ENCODE measurements around the gene SMG9.

Gene SMG9

GRCh38 chr19:43784981-43785808, 30.4 kb upstream of the SMG9 start:
- H3K4me3 ChIP-seq (ENCODE audit: low read depth, low read length), result no peak overlapping the region
- TF ChIP-seq, protein P1, sequence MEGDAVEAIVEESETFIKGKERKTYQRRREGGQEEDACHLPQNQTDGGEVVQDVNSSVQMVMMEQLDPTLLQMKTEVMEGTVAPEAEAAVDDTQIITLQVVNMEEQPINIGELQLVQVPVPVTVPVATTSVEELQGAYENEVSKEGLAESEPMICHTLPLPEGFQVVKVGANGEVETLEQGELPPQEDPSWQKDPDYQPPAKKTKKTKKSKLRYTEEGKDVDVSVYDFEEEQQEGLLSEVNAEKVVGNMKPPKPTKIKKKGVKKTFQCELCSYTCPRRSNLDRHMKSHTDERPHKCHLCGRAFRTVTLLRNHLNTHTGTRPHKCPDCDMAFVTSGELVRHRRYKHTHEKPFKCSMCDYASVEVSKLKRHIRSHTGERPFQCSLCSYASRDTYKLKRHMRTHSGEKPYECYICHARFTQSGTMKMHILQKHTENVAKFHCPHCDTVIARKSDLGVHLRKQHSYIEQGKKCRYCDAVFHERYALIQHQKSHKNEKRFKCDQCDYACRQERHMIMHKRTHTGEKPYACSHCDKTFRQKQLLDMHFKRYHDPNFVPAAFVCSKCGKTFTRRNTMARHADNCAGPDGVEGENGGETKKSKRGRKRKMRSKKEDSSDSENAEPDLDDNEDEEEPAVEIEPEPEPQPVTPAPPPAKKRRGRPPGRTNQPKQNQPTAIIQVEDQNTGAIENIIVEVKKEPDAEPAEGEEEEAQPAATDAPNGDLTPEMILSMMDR (IDR thresholded peaks at IDR 0.05; ENCODE audit: low read depth, low read length, missing control alignments), result peak; percentile 100
- in situ Hi-C loops (cut with HindIII; ENCODE audit: low sequenced_read_pairs), result loop anchor here (5.0 kb wide), 1 partner anchor 43 kb away; no protein-coding TSS in a partner anchor
- no peak for DNase-seq (ENCODE audit: low read depth)

GRCh38 chr19:43784241-43784980, 29.6 kb upstream of the SMG9 start:
- peak; percentile 56 for DNase-seq (ENCODE audit: low read depth)
- TF ChIP-seq, protein P1 (IDR thresholded peaks at IDR 0.05; ENCODE audit: low read depth, low read length, missing control alignments), result no peak
- H3K4me3 ChIP-seq (ENCODE audit: low read depth, low read length), result no peak overlapping the region
- in situ Hi-C loops (cut with HindIII; ENCODE audit: low sequenced_read_pairs), result no loop called here

- no peak overlapping the region for H3K4me3 ChIP-seq (ENCODE audit: low read depth, low read length)
- in situ Hi-C loops (cut with HindIII; ENCODE audit: low sequenced_read_pairs), result no loop called here
- TF ChIP-seq, protein P1 (IDR thresholded peaks at IDR 0.05; ENCODE audit: low read depth, low read length, missing control alignments), result no peak
- DNase-seq (ENCODE audit: low read depth), result no peak
Measured at GRCh38 chr19:43783636-43784035, 28.9 kb upstream of the SMG9 start.

GRCh38 chr19:43782689-43783231, 28.0 kb upstream of the SMG9 start:
- H3K4me3 ChIP-seq (ENCODE audit: low read depth, low read length), result no peak overlapping the region
- TF ChIP-seq, protein P1 (IDR thresholded peaks at IDR 0.05; ENCODE audit: low read depth, low read length, missing control alignments), result no peak
- no peak for DNase-seq (ENCODE audit: low read depth)
- in situ Hi-C loops (cut with HindIII; ENCODE audit: low sequenced_read_pairs), result no loop called here

DNA sequence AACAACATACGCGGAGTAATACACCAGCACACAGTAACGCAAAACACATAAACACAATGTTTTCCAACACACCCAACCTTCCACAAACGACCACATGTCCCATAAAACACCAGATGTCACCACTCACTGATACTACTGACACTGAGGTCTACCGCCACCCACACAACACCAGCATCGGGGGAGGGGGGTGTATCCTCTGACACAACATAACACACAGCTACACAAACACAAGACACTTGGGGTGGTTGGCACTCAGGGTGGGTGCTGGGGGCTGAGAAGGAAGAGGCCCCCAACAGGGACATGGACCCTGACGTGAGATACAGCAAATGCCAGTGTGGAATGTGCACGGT, 27.5 kb upstream of the SMG9 start:
- H3K4me3 ChIP-seq (ENCODE audit: low read depth, low read length), result no peak overlapping the region
- TF ChIP-seq, protein P1 (IDR thresholded peaks at IDR 0.05; ENCODE audit: low read depth, low read length, missing control alignments), result no peak
- DNase-seq (ENCODE audit: low read depth), result no peak
- in situ Hi-C loops (cut with HindIII; ENCODE audit: low sequenced_read_pairs), result no loop called here

- in situ Hi-C loops (cut with HindIII; ENCODE audit: low sequenced_read_pairs), result no loop called here
- DNase-seq (ENCODE audit: low read depth), result no peak
- no peak overlapping the region for H3K4me3 ChIP-seq (ENCODE audit: low read depth, low read length)
- TF ChIP-seq, protein P1 (IDR thresholded peaks at IDR 0.05; ENCODE audit: low read depth, low read length, missing control alignments), result no peak
Measured at GRCh38 chr19:43781630-43782310, 27.0 kb upstream of the SMG9 start.
